ENCODE measurements around the gene MAPT. TPM values are rescaled to one million over a fixed set of nuclear protein-coding genes. Genes with fewer than 3 reads are reported as not detected.

MAPT gene
- total RNA-seq, 1 experiment from 2014 or later = 37.5 TPM

DNA sequence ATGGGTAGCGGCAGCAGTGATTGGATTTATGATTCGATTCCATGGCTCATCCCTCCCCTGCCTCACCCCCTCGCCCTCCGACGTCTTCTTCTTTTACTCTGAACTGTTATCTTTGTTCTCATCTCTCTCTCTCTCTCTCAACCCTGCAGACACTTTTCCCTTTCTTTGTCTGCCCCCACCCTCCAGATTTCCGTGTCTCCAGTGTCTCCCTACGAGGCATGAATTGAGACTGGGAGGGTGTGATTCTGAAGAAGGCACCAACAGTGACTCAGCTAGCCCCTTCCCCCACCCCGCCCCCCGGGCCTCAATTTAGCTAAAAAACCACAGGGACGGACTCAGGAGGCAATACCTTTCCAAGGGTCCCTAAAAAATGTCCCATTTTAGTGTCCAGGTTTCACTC lies 57.0 kb downstream of the MAPT start:
- intact Hi-C loops (cut with micrococcal nuclease) = no loop called here
- TF ChIP-seq ZNF274 (IDR thresholded peaks at IDR 0.05; ENCODE audit: low read depth, low read length) = no peak
- TF ChIP-seq, protein P1, sequence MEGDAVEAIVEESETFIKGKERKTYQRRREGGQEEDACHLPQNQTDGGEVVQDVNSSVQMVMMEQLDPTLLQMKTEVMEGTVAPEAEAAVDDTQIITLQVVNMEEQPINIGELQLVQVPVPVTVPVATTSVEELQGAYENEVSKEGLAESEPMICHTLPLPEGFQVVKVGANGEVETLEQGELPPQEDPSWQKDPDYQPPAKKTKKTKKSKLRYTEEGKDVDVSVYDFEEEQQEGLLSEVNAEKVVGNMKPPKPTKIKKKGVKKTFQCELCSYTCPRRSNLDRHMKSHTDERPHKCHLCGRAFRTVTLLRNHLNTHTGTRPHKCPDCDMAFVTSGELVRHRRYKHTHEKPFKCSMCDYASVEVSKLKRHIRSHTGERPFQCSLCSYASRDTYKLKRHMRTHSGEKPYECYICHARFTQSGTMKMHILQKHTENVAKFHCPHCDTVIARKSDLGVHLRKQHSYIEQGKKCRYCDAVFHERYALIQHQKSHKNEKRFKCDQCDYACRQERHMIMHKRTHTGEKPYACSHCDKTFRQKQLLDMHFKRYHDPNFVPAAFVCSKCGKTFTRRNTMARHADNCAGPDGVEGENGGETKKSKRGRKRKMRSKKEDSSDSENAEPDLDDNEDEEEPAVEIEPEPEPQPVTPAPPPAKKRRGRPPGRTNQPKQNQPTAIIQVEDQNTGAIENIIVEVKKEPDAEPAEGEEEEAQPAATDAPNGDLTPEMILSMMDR (IDR thresholded peaks at IDR 0.05 in 2 of 3, conservative IDR thresholded peaks at IDR 0.05 in 1 of 3; ENCODE audit: borderline replicate concordance in 1 of 3, insufficient read depth in 1 of 3, low read depth in 2 of 3, low read length in 2 of 3) = no peak
- TF ChIP-seq, protein P2, sequence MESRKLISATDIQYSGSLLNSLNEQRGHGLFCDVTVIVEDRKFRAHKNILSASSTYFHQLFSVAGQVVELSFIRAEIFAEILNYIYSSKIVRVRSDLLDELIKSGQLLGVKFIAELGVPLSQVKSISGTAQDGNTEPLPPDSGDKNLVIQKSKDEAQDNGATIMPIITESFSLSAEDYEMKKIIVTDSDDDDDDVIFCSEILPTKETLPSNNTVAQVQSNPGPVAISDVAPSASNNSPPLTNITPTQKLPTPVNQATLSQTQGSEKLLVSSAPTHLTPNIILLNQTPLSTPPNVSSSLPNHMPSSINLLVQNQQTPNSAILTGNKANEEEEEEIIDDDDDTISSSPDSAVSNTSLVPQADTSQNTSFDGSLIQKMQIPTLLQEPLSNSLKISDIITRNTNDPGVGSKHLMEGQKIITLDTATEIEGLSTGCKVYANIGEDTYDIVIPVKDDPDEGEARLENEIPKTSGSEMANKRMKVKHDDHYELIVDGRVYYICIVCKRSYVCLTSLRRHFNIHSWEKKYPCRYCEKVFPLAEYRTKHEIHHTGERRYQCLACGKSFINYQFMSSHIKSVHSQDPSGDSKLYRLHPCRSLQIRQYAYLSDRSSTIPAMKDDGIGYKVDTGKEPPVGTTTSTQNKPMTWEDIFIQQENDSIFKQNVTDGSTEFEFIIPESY (IDR thresholded peaks at IDR 0.05; ENCODE audit: extremely low read depth, insufficient replicate concordance, low read length) = no peak
- no peak for TF ChIP-seq TCF7L2 (IDR thresholded peaks at IDR 0.05; ENCODE audit: borderline replicate concordance, extremely low read depth, insufficient read depth, insufficient read length)
- TF ChIP-seq CEBPB (IDR thresholded peaks at IDR 0.05; ENCODE audit: low read depth) = no peak
- no peak for TF ChIP-seq RAD21 (IDR thresholded peaks at IDR 0.05; ENCODE audit: low read depth)
- TF ChIP-seq CBX3 (IDR thresholded peaks at IDR 0.05; ENCODE audit: low read depth) = no peak
- TF ChIP-seq SP1 (IDR thresholded peaks at IDR 0.05; ENCODE audit: low read depth) = no peak
- TF ChIP-seq SRF (IDR thresholded peaks at IDR 0.05; ENCODE audit: low read depth) = no peak
- TF ChIP-seq FOSL1 (IDR thresholded peaks at IDR 0.05; ENCODE audit: low read depth) = no peak
- no peak for TF ChIP-seq YY1 (IDR thresholded peaks at IDR 0.05; ENCODE audit: extremely low read depth, insufficient replicate concordance, low read depth, low read length)
- no peak for TF ChIP-seq EZH2 (IDR thresholded peaks at IDR 0.05)
- TF ChIP-seq EGR1 (IDR thresholded peaks at IDR 0.05; ENCODE audit: low read depth) = no peak
- TF ChIP-seq, protein P3, sequence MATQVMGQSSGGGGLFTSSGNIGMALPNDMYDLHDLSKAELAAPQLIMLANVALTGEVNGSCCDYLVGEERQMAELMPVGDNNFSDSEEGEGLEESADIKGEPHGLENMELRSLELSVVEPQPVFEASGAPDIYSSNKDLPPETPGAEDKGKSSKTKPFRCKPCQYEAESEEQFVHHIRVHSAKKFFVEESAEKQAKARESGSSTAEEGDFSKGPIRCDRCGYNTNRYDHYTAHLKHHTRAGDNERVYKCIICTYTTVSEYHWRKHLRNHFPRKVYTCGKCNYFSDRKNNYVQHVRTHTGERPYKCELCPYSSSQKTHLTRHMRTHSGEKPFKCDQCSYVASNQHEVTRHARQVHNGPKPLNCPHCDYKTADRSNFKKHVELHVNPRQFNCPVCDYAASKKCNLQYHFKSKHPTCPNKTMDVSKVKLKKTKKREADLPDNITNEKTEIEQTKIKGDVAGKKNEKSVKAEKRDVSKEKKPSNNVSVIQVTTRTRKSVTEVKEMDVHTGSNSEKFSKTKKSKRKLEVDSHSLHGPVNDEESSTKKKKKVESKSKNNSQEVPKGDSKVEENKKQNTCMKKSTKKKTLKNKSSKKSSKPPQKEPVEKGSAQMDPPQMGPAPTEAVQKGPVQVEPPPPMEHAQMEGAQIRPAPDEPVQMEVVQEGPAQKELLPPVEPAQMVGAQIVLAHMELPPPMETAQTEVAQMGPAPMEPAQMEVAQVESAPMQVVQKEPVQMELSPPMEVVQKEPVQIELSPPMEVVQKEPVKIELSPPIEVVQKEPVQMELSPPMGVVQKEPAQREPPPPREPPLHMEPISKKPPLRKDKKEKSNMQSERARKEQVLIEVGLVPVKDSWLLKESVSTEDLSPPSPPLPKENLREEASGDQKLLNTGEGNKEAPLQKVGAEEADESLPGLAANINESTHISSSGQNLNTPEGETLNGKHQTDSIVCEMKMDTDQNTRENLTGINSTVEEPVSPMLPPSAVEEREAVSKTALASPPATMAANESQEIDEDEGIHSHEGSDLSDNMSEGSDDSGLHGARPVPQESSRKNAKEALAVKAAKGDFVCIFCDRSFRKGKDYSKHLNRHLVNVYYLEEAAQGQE (IDR thresholded peaks at IDR 0.05; ENCODE audit: low read depth) = no peak
- no peak for TF ChIP-seq POLR2AphosphoS5 (IDR thresholded peaks at IDR 0.05; ENCODE audit: low read depth, low read length)
- TF ChIP-seq EZH2phosphoT487 (IDR thresholded peaks at IDR 0.05; ENCODE audit: borderline replicate concordance) = no peak
- TF ChIP-seq, protein P4, sequence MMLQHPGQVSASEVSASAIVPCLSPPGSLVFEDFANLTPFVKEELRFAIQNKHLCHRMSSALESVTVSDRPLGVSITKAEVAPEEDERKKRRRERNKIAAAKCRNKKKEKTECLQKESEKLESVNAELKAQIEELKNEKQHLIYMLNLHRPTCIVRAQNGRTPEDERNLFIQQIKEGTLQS (IDR thresholded peaks at IDR 0.05) = no peak
- no peak for TF ChIP-seq JUND (IDR thresholded peaks at IDR 0.05)
- TF ChIP-seq SIN3A (IDR thresholded peaks at IDR 0.05; ENCODE audit: low read depth) = no peak
- CTCF ChIA-PET = no interaction called here

More for the DNA sequence above, 57.0 kb downstream of the MAPT start:
- Histone ChIP-seq H3K27me3 (ENCODE audit: insufficient read depth, low read length) (no peaks in the 10 kb centered on the region), H3K4me1 (ENCODE audit: control insufficient read depth in 1 of 2, insufficient read depth in 2 of 2, low read length in 2 of 2) (peaks cover 34 to 63% of the 10 kb centered on the region in 2 experiments), H3K36me3 (ENCODE audit: control insufficient read depth in 1 of 2, insufficient read depth in 2 of 2, low read length in 2 of 2) (no peaks in the 10 kb centered on the region), H3K9me2 (ENCODE audit: insufficient read depth) (no peaks in the 10 kb centered on the region), H4K20me1 (ENCODE audit: insufficient read depth) (no peaks in the 10 kb centered on the region; the same call in 1 of the 2 replicates), H3K4me3 (replicated peaks in 1 of 2; ENCODE audit: low read depth in 1 of 2, low read length in 2 of 2) (no peak overlapping the region), H3K9ac (ENCODE audit: low read length) (no peak overlapping the region), H3K27ac (ENCODE audit: low read depth, low read length) (no peak overlapping the region), H3K4me2 (ENCODE audit: low read length) (no peak overlapping the region), H3K79me2 (ENCODE audit: insufficient read depth, low read length) (no peaks in the 10 kb centered on the region), H2AFZ (ENCODE audit: low read depth, low read length, poor library complexity, severe bottlenecking) (no peak overlapping the region), H3K9me3 (ENCODE audit: control insufficient read depth in 1 of 2, insufficient read depth in 1 of 2, low read depth in 1 of 2, low read length in 2 of 2) (no peaks in the 10 kb centered on the region)
- no TSS peak for BruUV-seq (replicated peaks)
- ChIA-PET RAD21 (ENCODE audit: low non-redundant PET in 1 of 2, low total read pairs in 2 of 2, uncharacterized antibody in 2 of 2, unreplicated experiment in 2 of 2) (no interaction called here), POLR2A (no interaction called here)
- DNase-seq (ENCODE audit: low read depth, low spot score) (no peak), ATAC-seq (no peak)

Measured in HCT116 (cell line).